ENCODE data around the gene KMT5B. TPM values are rescaled to one million over a fixed set of nuclear protein-coding genes. Genes with fewer than 3 reads are reported as not detected.
A peak's percentile ranks its signal among the peaks of the same experiment; 100 is the strongest.

The KMT5B gene
- total and polyA plus RNA-seq, 2 of the 13 experiments (the other 11 are each of a cell fraction or from before 2014, with no cell fraction given) = 17.6 to 23.7 TPM

- no peak for TF ChIP-seq SP2 (CRISPR knock-in tag; IDR thresholded peaks at IDR 0.05)
- no peak for TF ChIP-seq FUBP1 (CRISPR knock-in tag; IDR thresholded peaks at IDR 0.05; ENCODE audit: borderline replicate concordance)
- TF ChIP-seq MIER3 (CRISPR knock-in tag; IDR thresholded peaks at IDR 0.05; ENCODE audit: borderline replicate concordance) = no peak
- peak; percentile 17; the same call in 1 of the 2 replicates for TF ChIP-seq FOSL2 (CRISPR knock-in tag; IDR thresholded peaks at IDR 0.05)
- TF ChIP-seq ARNT (IDR thresholded peaks at IDR 0.05) = no peak
- TF ChIP-seq IRF2 (CRISPR knock-in tag; IDR thresholded peaks at IDR 0.05) = no peak
- no peak for TF ChIP-seq REST (IDR thresholded peaks at IDR 0.05; ENCODE audit: borderline replicate concordance in 1 of 2, low read depth in 1 of 2, low read length in 2 of 2)
- TF ChIP-seq ZNF362 (CRISPR knock-in tag; IDR thresholded peaks at IDR 0.05; ENCODE audit: borderline replicate concordance) = no peak
- 0 out of 2 replicates have a peak, but pooled peaks have one; percentile 37 for TF ChIP-seq MED1 (CRISPR knock-in tag; IDR thresholded peaks at IDR 0.05)
- TF ChIP-seq ZNF503 (CRISPR knock-in tag; IDR thresholded peaks at IDR 0.05) = no peak
- TF ChIP-seq ZNF607 (CRISPR knock-in tag; IDR thresholded peaks at IDR 0.05; ENCODE audit: borderline replicate concordance) = no peak
- TF ChIP-seq JUNB (CRISPR knock-in tag; IDR thresholded peaks at IDR 0.05; ENCODE audit: borderline replicate concordance) = no peak
- no peak for TF ChIP-seq SMAD9 (CRISPR knock-in tag; IDR thresholded peaks at IDR 0.05)
- TF ChIP-seq TCF7 (IDR thresholded peaks at IDR 0.05; ENCODE audit: low read depth) = no peak
- TF ChIP-seq NCOA1 (CRISPR knock-in tag; IDR thresholded peaks at IDR 0.05) = no peak
- TF ChIP-seq MED8 (CRISPR knock-in tag; IDR thresholded peaks at IDR 0.05; ENCODE audit: insufficient replicate concordance) = no peak
- no peak for TF ChIP-seq SSRP1 (CRISPR knock-in tag; IDR thresholded peaks at IDR 0.05)
- TF ChIP-seq ZNF768 (CRISPR knock-in tag; IDR thresholded peaks at IDR 0.05) = no peak
- peak; percentile 44; the same call in 1 of the 2 replicates for TF ChIP-seq HMG20A (CRISPR knock-in tag; IDR thresholded peaks at IDR 0.05; ENCODE audit: borderline replicate concordance)
- no peak; the same call in 1 of the 2 replicates for TF ChIP-seq SPEN (CRISPR knock-in tag; IDR thresholded peaks at IDR 0.05; ENCODE audit: low read depth)
- TF ChIP-seq SRF (IDR thresholded peaks at IDR 0.05; ENCODE audit: low read depth, low read length) = no peak
Observed at GRCh38 chr11:68107689-68108088, 105.4 kb downstream of the KMT5B start (continued).

Data from HepG2 (cell line).